Mucosa of rectum (tissue), 2 donors: ENCODE measurements around the gene STARD13.

Experiments
- H3K27ac ChIP-seq, 2 donors: one replicate each; pipeline ENCODE4 v1.7.0; 2013; ENCODE audit warnings: inconsistent platforms in 2 of 2, low read depth in 2 of 2, low read length in 2 of 2
- H3K27me3 ChIP-seq, 2 donors: one replicate each; pipeline ENCODE4 v1.7.0; 2013; ENCODE audit warnings: low read length in 2 of 2; ENCODE audit not compliant: control insufficient read depth in 2 of 2, insufficient read depth in 2 of 2
- H3K36me3 ChIP-seq, 2 donors: one replicate each; pipeline ENCODE4 v1.7.0; 2013; ENCODE audit warnings: low read length in 2 of 2; ENCODE audit not compliant: control insufficient read depth in 2 of 2, insufficient read depth in 2 of 2
- H3K4me1 ChIP-seq, 2 donors: one replicate each; pipeline ENCODE4 v1.7.0; 2013; ENCODE audit warnings: low read length in 2 of 2, mild to moderate bottlenecking in 1 of 2; ENCODE audit not compliant: control insufficient read depth in 2 of 2, insufficient read depth in 2 of 2
- H3K4me3 ChIP-seq, 2 donors: one replicate each; pipeline ENCODE4 v1.7.0; 2013; ENCODE audit warnings: low read length in 2 of 2
- H3K9ac ChIP-seq, 2 donors: one replicate each; pipeline ENCODE4 v1.7.0; 2013; ENCODE audit warnings: low read length in 2 of 2, low read depth in 1 of 2, mild to moderate bottlenecking in 1 of 2
- H3K9me3 ChIP-seq, 2 donors: one replicate each; pipeline ENCODE4 v1.7.0; 2013; ENCODE audit warnings: low read length in 2 of 2; ENCODE audit not compliant: control insufficient read depth in 2 of 2
- donor health status: healthy.
- donor health status: Normal muscosa, but diverticular disease.

STARD13 gene

GRCh38 chr13:33110713-33111413 lies 174.7 kb downstream of the STARD13 start:
- Histone ChIP-seq H3K36me3 (peaks cover 31 to 42% of the 10 kb centered on the region in 2 donors), H3K27me3 (no peaks in the 10 kb centered on the region), H3K4me3 (no peak overlapping the region), H3K9me3 (no peaks in the 10 kb centered on the region), H3K9ac (no peak overlapping the region), H3K27ac (peak overlapping the region; percentile 2 to 58), H3K4me1 (peaks cover 15 to 23% of the 10 kb centered on the region in 2 donors)

GRCh38 chr13:33110386-33110712 lies 175.2 kb downstream of the STARD13 start:
- no peaks in the 10 kb centered on the region for H3K27me3 ChIP-seq
- no peak overlapping the region for H3K9ac ChIP-seq
- H3K9me3 ChIP-seq = no peaks in the 10 kb centered on the region
- peak overlapping the region; percentile 2 to 58 for H3K27ac ChIP-seq
- peaks cover 33 to 43% of the 10 kb centered on the region in 2 donors for H3K36me3 ChIP-seq
- H3K4me1 ChIP-seq = peaks cover 15 to 23% of the 10 kb centered on the region in 2 donors
- no peak overlapping the region for H3K4me3 ChIP-seq

- H3K9me3 ChIP-seq = no peaks in the 10 kb centered on the region
- H3K27me3 ChIP-seq = no peaks in the 10 kb centered on the region
- peaks cover 33 to 44% of the 10 kb centered on the region in 2 donors for H3K36me3 ChIP-seq
- peak overlapping the region in 1 of 2 donors; percentile 20 for H3K27ac ChIP-seq
- peak overlapping the region in 1 of 2 donors; percentile 28 for H3K9ac ChIP-seq
- no peak overlapping the region for H3K4me3 ChIP-seq
- H3K4me1 ChIP-seq = peaks cover 15 to 23% of the 10 kb centered on the region in 2 donors
Measured at GRCh38 chr13:33109801-33110200, 175.8 kb downstream of the STARD13 start.

GRCh38 chr13:33109271-33109697 lies 176.3 kb downstream of the STARD13 start:
- Histone ChIP-seq H3K36me3 (peaks cover 36 to 42% of the 10 kb centered on the region in 2 donors), H3K27ac (peak overlapping the region in 1 of 2 donors; percentile 20), H3K4me1 (peaks cover 15 to 23% of the 10 kb centered on the region in 2 donors), H3K4me3 (no peak overlapping the region), H3K9me3 (no peaks in the 10 kb centered on the region), H3K9ac (peak overlapping the region in 1 of 2 donors; percentile 28), H3K27me3 (no peaks in the 10 kb centered on the region)

GRCh38 chr13:33108620-33109019 lies 176.9 kb downstream of the STARD13 start:
- Histone ChIP-seq H3K4me1 (peaks cover 15 to 23% of the 10 kb centered on the region in 2 donors), H3K4me3 (no peak overlapping the region), H3K9me3 (no peaks in the 10 kb centered on the region), H3K27ac (no peak overlapping the region), H3K9ac (no peak overlapping the region), H3K27me3 (no peaks in the 10 kb centered on the region), H3K36me3 (peaks cover 35 to 36% of the 10 kb centered on the region in 2 donors)

GRCh38 chr13:33107361-33107760 lies 178.2 kb downstream of the STARD13 start:
- Histone ChIP-seq H3K9me3 (no peaks in the 10 kb centered on the region), H3K27me3 (no peaks in the 10 kb centered on the region), H3K4me1 (peaks cover 15 to 18% of the 10 kb centered on the region in 2 donors), H3K36me3 (peaks cover 34 to 36% of the 10 kb centered on the region in 2 donors), H3K9ac (no peak overlapping the region), H3K4me3 (no peak overlapping the region), H3K27ac (peak overlapping the region in 1 of 2 donors; percentile 9)

GRCh38 chr13:33106656-33107360 lies 178.7 kb downstream of the STARD13 start:
- H3K4me1 ChIP-seq = peaks cover 13 to 17% of the 10 kb centered on the region in 2 donors
- H3K27ac ChIP-seq = peak overlapping the region in 1 of 2 donors; percentile 9
- no peak overlapping the region for H3K9ac ChIP-seq
- no peak overlapping the region for H3K4me3 ChIP-seq
- H3K27me3 ChIP-seq = no peaks in the 10 kb centered on the region
- H3K36me3 ChIP-seq = peaks cover 34 to 36% of the 10 kb centered on the region in 2 donors
- no peaks in the 10 kb centered on the region for H3K9me3 ChIP-seq

- Histone ChIP-seq H3K4me1 (peaks cover 0 to 4% of the 10 kb centered on the region in 2 donors), H3K27ac (peak overlapping the region; percentile 5 to 27), H3K9me3 (no peaks in the 10 kb centered on the region), H3K4me3 (no peak overlapping the region), H3K27me3 (no peaks in the 10 kb centered on the region), H3K36me3 (peaks cover 33 to 36% of the 10 kb centered on the region in 2 donors), H3K9ac (no peak overlapping the region)
Measured at GRCh38 chr13:33105387-33106005, 180.1 kb downstream of the STARD13 start.

- no peaks in the 10 kb centered on the region for H3K9me3 ChIP-seq
- peaks cover 21 to 28% of the 10 kb centered on the region in 2 donors for H3K36me3 ChIP-seq
- H3K4me1 ChIP-seq = no peaks in the 10 kb centered on the region
- no peak overlapping the region for H3K4me3 ChIP-seq
- H3K27me3 ChIP-seq = no peaks in the 10 kb centered on the region
- no peak overlapping the region for H3K27ac ChIP-seq
- H3K9ac ChIP-seq = no peak overlapping the region
Measured at GRCh38 chr13:33103457-33103856, 182.1 kb downstream of the STARD13 start.

- no peak overlapping the region for H3K9ac ChIP-seq
- H3K4me1 ChIP-seq = no peaks in the 10 kb centered on the region
- H3K36me3 ChIP-seq = peaks cover 15% of the 10 kb centered on the region in 2 donors
- no peaks in the 10 kb centered on the region for H3K9me3 ChIP-seq
- H3K27me3 ChIP-seq = no peaks in the 10 kb centered on the region
- no peak overlapping the region for H3K4me3 ChIP-seq
- H3K27ac ChIP-seq = no peak overlapping the region
Measured at GRCh38 chr13:33101835-33102234, 183.7 kb downstream of the STARD13 start.
